Ascending aorta (tissue), 2 donors: ENCODE measurements around the gene PNPLA5. TPM values are rescaled to one million over a fixed set of nuclear protein-coding genes. Genes with fewer than 3 reads are reported as not detected.

Source experiments
- DNase-seq, 2 donors: peaks; one replicate each; pipeline ENCODE4 v3.0.0-alpha.2; 2019; ENCODE audit warnings: low spot score in 2 of 2
- H3K27ac ChIP-seq, 2 donors: fragments of 200-600 bp; sonication (generic); one replicate each; pipeline ENCODE4 v1.5.1; 2016 to 2017; ENCODE audit warnings: mild to moderate bottlenecking in 1 of 2
- H3K27me3 ChIP-seq: fragments of 200-600 bp; sonication (generic); one replicate; pipeline ENCODE4 v1.5.1; 2017
- H3K36me3 ChIP-seq, 2 donors: fragments of 200-600 bp; sonication (generic); one replicate each; pipeline ENCODE4 v1.5.1; 2016
- H3K4me1 ChIP-seq, 2 donors: fragments of 200-600 bp; sonication (generic); one replicate each; pipeline ENCODE4 v1.5.1; 2016 to 2017; ENCODE audit warnings: mild to moderate bottlenecking in 1 of 2
- H3K4me3 ChIP-seq, 2 donors: fragments of 200-600 bp; sonication (generic); one replicate each; pipeline ENCODE4 v1.5.1; 2016 to 2017; ENCODE audit warnings: mild to moderate bottlenecking in 1 of 2
- H3K9me3 ChIP-seq, 2 donors: fragments of 200-600 bp; sonication (generic); one replicate each; pipeline ENCODE4 v1.5.1; 2016
- intact Hi-C: fragments of 100-400 bp; cut with DNase I; formaldehyde crosslinking; loops from one replicate; pipeline ENCODE4 v1.15.1; 2023
- total RNA-seq: library from RNA; depleted of rRNA; stranded (reverse); fragments of >200 nt; gene quantifications from one replicate; pipeline ENCODE4 v1.1.0, GENCODE V29; 2016
- TF ChIP-seq, protein P1 (sequence below), 3 experiments: fragments of 200-600 bp in 2 of 3; fragments of 450-650 bp in 1 of 3; sonication (generic) in 2 of 3; IDR thresholded peaks; one replicate each; pipeline ENCODE4 v1.5.1; 2016 to 2019; ENCODE audit warnings: antibody characterized with exemption in 3 of 3, mild to moderate bottlenecking in 1 of 3, moderate library complexity in 1 of 3

Gene PNPLA5
- total RNA-seq, 1 donor from 2014 or later = not detected

DNA sequence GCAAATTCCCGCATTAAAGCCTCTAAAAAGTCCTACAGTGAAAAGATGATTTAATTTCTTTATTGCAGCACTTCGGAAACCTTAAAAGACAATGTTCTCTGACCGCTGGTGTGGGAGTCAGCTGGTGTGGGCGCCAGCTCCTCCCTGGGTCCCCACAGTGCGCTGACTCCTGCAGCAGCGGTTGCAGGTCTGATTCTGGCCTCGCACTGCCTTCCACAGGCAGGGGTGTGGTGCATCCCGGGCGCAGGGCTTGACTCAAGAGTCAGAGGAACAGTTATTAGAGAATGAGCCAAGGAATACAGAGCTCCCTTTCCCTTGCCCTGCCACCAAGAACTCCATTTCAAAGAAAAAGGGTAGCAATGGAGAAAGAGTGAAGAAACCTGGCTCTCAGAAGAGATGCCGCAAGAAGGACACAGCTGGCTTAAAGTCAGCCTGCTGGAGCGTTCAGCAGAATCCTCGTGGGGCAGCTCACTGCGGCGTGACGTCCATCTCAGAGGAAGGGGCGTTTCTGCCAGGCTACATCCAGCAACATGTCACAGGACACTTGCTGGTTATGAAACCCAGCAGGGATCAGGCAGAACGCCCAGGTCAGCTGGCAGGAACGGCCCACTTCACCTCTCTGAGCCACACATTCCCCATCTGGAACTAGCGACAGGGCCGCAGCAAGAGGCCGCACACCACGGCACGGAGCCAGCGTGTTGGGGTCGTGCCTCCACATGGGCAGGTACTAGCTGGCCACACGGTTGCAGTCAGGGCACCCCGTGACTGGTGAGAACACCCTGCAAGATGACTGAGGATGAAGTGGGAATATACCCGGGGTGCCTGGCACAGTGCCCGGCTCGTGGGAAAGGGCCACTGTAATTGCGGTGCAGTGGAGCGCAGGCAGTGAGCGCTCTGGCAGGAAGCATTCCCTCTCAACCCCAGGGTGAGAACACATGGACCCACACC lies 61.6 kb downstream of the PNPLA5 start:
- no peaks in the 10 kb centered on the region for H3K36me3 ChIP-seq
- H3K27me3 ChIP-seq = no peaks in the 10 kb centered on the region
- H3K4me3 ChIP-seq = no peak overlapping the region
- H3K9me3 ChIP-seq = no peaks in the 10 kb centered on the region
- TF ChIP-seq, protein P1, sequence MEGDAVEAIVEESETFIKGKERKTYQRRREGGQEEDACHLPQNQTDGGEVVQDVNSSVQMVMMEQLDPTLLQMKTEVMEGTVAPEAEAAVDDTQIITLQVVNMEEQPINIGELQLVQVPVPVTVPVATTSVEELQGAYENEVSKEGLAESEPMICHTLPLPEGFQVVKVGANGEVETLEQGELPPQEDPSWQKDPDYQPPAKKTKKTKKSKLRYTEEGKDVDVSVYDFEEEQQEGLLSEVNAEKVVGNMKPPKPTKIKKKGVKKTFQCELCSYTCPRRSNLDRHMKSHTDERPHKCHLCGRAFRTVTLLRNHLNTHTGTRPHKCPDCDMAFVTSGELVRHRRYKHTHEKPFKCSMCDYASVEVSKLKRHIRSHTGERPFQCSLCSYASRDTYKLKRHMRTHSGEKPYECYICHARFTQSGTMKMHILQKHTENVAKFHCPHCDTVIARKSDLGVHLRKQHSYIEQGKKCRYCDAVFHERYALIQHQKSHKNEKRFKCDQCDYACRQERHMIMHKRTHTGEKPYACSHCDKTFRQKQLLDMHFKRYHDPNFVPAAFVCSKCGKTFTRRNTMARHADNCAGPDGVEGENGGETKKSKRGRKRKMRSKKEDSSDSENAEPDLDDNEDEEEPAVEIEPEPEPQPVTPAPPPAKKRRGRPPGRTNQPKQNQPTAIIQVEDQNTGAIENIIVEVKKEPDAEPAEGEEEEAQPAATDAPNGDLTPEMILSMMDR (IDR thresholded peaks at IDR 0.05) = no peak
- H3K27ac ChIP-seq = peak overlapping the region in 1 of 2 donors; percentile 57
- DNase-seq = peak in 1 of 2 donors; percentile 75
- peaks cover 0 to 2% of the 10 kb centered on the region in 2 donors for H3K4me1 ChIP-seq
- intact Hi-C loops = no loop called here

Other genes starting within 250 kb of the PNPLA5 start
- 8.6 TPM for gene EFCAB6, start 79.7 kb downstream of the PNPLA5 start, total RNA-seq
- gene SULT4A1, start 29.5 kb downstream of the PNPLA5 start, total RNA-seq = not detected
- gene PNPLA3, start 31.8 kb upstream of the PNPLA5 start, total RNA-seq = not detected
- gene SAMM50, start 63.4 kb upstream of the PNPLA5 start, total RNA-seq = 23.6 TPM
- 33.8 TPM for gene PARVB, start 132.3 kb upstream of the PNPLA5 start, total RNA-seq